PC-9 (cell line): ENCODE results near the gene PIAS2.

ENCODE experiments used
- EZH2 ChIP-seq: fragments of 200-600 bp; sonication (generic); IDR thresholded peaks from 2 replicates; pipeline ENCODE4 v1.8.0; 2017; ENCODE audit warnings: antibody characterized with exemption, low read depth
- TF ChIP-seq, protein P1 (sequence below): fragments of 200-600 bp; sonication (generic); conservative IDR thresholded peaks from 2 replicates; pipeline ENCODE4 v1.6.1; 2017; ENCODE audit warnings: mixed run types, antibody characterized with exemption, mild to moderate bottlenecking, moderate library complexity

DNA sequence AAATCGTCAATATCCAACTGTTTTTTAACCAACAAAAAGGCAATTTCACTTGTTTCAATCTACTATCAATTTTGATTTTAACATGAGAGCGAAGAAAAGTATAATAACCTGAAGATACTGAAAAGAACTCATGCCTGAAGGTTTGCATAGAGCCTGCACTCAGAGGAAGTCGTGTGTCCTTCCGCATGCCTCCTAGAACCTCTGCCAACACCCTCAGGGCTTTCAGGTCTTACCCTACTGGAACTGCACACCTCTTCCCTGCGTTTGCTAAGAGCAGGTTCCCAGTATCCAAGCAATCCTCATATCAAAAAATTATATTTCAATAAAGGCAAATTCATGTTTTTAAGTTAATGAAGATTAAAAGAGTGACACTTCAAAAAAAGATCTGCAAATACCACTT is 74.7 kb downstream of the PIAS2 start:
- TF ChIP-seq, protein P1, sequence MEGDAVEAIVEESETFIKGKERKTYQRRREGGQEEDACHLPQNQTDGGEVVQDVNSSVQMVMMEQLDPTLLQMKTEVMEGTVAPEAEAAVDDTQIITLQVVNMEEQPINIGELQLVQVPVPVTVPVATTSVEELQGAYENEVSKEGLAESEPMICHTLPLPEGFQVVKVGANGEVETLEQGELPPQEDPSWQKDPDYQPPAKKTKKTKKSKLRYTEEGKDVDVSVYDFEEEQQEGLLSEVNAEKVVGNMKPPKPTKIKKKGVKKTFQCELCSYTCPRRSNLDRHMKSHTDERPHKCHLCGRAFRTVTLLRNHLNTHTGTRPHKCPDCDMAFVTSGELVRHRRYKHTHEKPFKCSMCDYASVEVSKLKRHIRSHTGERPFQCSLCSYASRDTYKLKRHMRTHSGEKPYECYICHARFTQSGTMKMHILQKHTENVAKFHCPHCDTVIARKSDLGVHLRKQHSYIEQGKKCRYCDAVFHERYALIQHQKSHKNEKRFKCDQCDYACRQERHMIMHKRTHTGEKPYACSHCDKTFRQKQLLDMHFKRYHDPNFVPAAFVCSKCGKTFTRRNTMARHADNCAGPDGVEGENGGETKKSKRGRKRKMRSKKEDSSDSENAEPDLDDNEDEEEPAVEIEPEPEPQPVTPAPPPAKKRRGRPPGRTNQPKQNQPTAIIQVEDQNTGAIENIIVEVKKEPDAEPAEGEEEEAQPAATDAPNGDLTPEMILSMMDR = no peak
- TF ChIP-seq EZH2 = no peak
